ENCODE results near the gene ZSCAN2.

- TF ChIP-seq EZH2 (IDR thresholded peaks at IDR 0.05; ENCODE audit: low read depth) (no peak), CTCF (conservative IDR thresholded peaks at IDR 0.05) (no peak)
Observed at GRCh38 chr15:84600331-84600686, 500 bp upstream of the ZSCAN2 start.
